HS-5 (cell line): ENCODE measurements around the gene C1orf56.

ENCODE experiments used
- DNase-seq: peaks from one replicate; pipeline ENCODE4 v3.0.0-alpha.2; 2012; ENCODE audit warnings: low read depth

C1orf56 gene

DNA sequence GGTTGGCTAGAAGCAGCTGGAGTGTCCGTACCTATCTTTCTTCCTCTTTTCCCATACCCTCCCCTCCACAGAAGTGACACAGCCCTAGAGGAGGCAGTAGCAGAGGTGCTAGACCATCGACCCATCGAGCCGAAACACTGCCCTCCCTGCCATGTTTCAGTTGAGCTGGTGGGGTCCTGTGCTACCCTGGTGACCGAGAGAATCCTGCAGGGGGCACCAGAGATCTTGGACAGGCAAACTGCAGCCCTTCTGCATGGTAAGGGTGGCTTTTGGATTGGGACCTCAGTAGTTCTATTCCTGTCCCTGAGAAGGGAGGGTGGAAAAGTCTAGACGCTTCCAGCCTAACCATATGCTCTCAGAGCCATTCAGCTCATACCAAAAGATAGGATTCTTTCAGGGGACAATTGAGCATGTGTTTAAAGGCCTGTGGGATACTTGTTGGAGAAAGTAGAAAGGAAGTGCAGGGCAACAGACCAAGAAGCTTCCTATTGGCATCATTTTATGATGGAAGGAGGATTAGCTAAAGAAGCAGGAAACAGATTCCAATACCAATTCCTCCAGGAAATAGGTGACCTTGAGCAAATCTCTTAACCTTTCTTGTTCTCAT lies 22.9 kb upstream of the C1orf56 start:
- DNase-seq = no peak

DNA sequence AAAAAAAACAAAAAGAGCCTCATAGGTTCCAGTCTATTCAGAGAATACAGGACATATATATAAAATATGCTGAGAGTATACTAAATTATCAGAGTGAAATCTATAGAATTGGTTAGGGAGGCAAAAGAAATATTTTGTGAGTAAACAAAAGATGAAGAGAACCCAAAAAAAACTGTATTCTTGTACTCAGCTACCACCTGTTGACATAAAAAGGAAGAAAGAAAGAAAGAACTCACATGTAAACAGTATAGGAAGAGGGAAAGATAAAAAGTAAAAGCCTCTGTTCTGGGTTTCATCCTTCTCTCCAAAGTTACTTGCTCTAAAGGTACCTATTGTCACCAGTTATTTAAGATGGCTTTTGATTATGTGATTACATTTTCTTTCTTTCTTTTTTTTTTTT lies 21.1 kb upstream of the C1orf56 start:
- DNase-seq = no peak

DNA sequence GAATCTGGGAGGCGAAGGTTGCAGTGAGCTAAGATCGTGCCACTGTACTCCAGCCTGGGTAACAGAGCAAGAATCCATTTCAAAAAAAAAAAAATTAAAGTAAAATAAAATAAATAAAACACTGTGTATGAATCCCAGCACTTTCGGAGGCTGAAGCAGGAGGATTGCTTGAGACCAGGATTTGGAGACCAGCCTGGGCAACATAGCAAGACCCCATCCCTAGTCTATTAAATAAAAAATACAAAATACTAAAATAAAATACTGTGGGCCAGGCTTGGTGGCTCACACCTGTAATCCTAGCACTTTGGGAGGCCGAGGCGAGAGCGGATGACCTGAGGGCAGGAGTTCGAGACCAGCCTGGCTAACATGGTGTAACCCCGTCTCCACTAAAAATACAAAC lies 15.4 kb upstream of the C1orf56 start:
- no peak for DNase-seq

DNA sequence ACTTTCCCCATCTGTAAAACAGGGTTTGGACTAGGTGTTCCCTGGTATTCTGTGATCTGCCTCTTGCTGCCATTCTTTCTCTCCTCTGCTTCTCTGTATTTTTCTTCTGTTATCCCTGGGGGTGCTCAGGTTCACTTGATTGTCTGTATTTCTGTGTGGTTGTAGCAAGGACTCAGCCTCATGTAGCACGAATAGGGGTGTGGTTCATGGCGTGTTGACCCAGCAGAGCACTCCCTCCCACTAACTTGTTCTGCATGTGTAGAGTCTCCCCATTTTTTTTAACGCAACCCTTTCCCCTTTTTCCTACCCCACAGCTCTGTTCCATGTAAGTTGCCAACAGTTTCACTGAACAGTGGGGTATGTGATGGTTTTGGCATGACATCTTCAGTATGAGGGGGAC lies 12.4 kb upstream of the C1orf56 start:
- no peak for DNase-seq

DNA sequence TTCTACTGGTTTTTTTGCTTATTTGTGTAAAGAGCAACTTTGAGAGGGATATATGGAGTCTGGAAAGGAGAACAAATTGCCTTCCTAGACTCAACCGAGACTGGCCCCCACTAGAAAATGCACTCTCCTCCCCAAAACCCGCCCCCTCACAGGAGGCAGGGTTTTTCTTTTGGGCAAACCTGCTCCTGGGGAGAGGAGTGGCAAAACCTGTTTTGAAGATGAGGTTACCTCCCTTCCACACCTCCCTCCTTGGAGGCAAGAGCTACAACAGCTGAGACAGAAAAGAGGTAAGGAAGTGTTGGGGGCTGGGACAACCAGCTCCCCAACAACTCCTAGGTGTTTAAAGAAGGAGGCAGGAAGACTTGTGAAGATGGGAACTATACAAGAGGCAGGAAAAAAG lies 11.2 kb upstream of the C1orf56 start, which contains the start of gene BNIPL:
BNIPL (plus strand) TSS at position 231 of the 400 bp plus-strand sequence; CDS start at position 371, 140 bp downstream.
- DNase-seq = no peak

DNA sequence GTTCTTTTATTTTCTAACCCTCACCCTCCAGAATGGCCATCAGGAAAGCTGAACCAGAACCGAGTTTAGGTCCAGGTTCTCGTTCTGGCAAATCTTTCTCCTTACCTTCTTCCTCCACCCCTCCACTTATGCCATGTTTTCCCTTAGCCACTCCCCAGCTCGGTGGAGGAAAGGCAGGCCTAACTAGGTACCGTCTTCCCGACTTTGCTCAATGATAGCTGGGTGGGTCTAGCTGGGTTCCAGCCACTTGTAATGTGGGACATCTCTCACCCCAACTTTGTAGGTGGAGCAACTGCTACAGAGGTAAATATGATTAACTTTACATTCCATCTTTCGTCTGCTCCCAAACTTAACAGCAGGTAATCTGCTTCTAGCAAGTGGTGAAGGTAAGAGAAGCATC lies 10.5 kb upstream of the C1orf56 start:
- no peak for DNase-seq

DNA sequence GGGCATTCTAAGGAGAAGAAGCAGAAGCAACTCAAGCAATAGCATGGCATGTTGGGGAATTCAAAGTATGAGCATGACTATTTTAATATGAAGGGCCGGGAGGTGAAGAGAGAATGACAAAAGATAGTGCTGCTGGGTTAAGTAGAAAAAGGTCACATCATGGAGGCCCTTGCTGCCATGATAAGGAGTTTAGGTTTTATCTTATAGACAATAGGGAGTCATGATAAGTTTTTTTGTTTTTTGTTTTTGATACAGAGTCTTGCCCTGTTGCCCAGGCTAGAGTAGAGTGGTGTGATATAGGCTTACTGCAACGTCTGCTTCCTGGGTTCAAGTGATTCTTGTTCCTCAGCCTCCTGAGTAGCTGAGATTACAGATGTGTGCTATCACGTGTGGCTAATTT lies 8.0 kb upstream of the C1orf56 start:
- no peak for DNase-seq

DNA sequence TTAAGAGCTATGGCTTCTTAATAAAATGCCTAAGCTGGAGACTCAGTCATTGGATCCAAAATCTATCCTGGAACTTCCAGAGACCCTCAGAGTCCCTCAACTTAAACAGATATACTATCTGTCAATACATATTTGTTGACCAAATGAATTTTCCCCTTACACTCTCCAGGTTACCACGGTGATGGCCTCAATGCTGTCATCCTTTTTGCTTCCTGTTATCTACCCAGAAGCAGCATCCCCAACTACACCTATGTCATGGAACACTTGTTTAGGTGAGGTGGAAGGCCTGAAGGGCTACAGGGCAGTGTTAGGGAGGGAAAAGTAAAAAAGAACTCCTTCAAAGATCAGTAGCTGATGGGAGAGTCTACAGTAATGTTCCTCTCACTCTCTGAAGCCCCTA lies 4.4 kb upstream of the C1orf56 start:
- no peak for DNase-seq

DNA sequence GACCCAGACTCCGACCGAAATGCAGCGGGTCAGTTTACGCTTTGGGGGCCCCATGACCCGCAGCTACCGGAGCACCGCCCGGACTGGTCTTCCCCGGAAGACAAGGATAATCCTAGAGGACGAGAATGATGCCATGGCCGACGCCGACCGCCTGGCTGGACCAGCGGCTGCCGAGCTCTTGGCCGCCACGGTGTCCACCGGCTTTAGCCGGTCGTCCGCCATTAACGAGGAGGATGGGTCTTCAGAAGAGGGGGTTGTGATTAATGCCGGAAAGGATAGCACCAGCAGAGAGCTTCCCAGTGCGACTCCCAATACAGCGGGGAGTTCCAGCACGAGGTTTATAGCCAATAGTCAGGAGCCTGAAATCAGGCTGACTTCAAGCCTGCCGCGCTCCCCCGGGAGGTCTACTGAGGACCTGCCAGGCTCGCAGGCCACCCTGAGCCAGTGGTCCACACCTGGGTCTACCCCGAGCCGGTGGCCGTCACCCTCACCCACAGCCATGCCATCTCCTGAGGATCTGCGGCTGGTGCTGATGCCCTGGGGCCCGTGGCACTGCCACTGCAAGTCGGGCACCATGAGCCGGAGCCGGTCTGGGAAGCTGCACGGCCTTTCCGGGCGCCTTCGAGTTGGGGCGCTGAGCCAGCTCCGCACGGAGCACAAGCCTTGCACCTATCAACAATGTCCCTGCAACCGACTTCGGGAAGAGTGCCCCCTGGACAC lies 534 bp downstream of the C1orf56 start:
- DNase-seq = no peak

DNA sequence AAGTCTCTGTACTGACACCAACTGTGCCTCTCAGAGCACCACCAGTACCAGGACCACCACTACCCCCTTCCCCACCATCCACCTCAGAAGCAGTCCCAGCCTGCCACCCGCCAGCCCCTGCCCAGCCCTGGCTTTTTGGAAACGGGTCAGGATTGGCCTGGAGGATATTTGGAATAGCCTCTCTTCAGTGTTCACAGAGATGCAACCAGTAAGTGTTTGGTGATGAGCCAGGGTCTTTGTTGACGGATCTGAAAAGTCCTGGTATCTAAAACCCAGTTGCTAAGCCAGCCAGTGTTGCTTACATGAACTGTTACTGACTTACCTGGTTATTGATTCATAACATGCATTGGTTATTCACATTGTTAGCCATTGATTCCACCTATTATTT lies 1.1 kb downstream of the C1orf56 start:
- no peak for DNase-seq

DNA sequence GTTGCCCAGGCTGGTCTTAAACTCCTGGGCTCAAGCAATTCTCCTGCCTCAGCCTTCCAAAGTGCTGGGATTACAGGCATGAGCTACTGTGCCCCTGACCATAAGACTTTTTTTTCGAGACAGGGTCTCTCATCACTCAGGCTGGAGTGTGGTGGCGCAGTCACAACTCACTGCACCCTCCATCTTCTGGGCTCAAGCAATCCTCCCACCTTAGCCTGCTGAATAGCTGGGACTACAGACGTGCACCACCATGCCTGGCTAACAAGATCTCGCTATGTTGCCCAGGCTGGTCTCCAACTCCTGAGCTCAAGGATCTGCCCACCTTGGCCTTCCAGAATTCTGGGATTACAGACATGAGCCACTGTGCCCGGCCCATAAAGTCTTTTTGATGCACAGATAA lies 1.9 kb downstream of the C1orf56 start:
- DNase-seq = no peak

DNA sequence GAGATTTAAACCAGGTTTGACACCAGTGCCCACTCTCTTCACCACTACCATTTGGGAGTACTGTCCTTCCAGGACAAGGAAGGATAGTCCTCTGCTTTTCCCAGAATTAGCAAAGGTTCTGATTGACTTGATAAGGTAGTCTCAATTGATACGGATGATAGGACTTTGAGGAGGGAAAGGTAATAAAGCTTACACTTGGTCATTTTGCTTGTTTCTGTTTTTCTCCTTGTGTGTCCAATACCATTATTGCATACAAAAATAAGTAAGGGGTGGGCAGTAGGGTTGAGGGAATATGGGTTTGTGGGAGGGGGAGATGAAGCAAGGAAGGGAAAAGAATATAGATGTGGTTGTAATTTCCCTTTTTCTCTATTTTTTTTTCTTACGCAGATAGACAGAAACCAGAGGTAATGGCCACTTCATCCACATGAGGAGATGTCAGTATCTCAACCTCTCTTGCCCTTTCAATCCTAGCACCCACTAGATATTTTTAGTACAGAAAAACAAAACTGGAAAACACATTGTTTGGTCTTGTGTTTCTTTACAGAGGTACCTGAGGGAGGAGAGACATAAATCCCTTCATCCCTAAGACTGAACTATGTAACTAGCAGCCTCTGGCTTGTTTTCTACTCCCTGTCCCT lies 2.6 kb downstream of the C1orf56 start:
- no peak for DNase-seq

DNA sequence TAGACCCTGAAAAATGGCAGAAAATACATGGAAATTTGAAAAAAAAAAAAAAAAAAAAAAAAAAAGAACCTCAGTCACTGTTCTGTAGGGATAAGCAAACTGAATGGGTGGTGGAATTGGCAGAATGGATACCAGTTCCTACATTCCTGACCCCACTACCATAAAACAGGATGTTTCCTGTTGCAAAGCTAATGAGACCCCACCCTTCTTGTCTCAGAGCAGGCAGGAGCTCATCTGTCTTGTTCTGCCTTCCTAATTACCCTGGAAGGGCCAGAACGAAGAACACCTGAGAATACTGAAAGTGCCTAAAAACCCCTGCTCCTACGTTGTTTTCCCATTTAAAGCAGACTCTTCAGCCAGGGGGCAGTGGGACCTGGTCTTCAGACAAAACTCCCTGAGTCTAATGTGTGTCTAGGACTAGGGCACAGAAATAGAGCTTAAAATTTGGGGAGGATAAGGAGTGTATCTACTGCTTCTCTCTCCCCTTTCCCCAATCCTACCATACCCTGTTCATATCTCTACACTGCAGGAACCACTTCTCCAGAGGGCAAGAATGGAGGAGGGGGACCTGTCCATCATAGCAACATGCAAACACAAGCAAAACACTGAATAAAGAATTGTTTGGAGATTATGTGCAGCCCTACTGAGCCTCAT lies 3.9 kb downstream of the C1orf56 start:
- DNase-seq = no peak

DNA sequence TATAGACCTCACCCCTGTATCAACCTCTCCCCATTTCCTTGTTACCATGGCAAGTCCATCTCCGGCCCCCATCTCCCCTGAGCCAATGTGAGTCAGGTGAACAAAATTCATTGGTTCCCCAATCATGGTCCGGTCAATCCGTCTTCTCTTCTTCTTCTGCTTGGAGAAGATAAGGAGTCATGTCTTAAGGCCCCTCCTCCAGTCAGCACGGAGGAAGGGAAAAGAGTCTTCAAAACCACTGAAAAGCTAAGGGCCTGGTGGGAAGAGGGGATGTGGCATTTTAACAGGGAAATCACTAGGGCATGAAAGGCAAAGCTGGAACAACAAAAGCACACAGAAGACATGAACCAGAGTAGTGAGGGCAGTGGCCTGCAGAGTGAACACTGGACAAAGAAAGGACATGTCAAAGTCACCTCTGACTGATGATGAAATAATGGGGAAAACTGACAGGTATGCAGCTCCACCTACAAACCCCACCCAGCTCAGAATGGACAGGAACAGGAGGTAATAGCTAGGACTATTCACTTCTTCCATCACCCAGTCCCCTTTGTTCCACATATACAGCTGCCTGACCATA lies 7.5 kb downstream of the C1orf56 start:
- no peak for DNase-seq

DNA sequence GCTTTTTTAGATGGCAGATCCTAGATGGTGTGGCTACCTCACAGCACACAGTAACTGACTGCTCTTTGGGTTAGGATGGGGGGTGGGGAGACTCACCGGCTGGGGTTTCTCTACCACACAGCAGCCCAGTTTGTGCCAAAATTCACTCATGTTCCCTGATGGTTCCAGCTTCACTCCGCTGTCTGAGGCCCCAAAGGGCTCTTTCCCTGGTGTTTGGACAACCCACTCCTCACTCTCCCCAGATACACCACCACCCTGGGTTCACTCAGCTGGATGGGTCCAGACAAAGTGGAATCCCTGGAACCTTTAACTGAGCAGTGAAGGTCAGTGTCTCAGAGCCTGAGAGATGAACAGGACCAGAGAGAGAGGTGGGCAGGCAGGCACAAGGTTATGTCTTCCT lies 8.0 kb downstream of the C1orf56 start:
- no peak for DNase-seq

DNA sequence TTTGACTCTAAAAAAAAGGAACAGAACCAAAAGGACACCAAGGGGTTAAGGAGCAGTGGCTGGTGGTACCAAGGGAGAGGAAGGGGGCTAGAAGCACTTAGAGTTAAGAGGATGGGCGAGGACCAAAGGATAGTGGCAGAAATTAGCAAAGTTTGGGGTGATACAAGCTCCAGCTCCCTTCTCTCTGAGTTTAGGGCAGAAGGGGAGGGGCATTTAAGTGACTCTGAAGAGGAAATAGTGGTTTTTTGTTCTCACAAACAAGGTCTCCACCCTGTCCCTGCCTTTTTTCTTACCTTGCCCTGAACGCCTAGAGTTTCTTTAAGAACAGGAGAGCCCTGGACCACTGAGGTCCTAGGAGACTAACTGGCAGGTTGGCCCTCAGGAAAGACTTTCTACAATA lies 8.6 kb downstream of the C1orf56 start:
- DNase-seq = no peak

DNA sequence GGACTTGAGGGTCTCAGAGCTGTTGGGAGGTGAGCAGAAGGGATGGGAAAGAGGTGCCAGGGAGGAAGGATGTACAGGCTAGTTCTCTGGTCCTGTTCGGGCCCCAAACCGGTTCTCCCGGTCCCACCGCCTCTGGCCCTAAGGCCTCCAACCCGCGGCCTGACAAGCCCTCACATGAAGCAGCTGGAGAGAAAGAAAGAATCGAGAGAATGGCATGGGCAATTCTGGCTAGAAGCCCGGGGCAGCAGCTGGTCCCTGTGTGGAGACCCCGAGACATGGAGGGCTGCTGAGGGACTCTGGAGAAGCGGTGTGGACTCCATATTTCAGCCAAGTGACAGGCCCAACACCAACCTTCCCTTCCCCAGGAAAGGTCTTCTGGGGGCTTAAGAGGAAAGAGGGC lies 11.1 kb downstream of the C1orf56 start:
- DNase-seq = no peak

DNA sequence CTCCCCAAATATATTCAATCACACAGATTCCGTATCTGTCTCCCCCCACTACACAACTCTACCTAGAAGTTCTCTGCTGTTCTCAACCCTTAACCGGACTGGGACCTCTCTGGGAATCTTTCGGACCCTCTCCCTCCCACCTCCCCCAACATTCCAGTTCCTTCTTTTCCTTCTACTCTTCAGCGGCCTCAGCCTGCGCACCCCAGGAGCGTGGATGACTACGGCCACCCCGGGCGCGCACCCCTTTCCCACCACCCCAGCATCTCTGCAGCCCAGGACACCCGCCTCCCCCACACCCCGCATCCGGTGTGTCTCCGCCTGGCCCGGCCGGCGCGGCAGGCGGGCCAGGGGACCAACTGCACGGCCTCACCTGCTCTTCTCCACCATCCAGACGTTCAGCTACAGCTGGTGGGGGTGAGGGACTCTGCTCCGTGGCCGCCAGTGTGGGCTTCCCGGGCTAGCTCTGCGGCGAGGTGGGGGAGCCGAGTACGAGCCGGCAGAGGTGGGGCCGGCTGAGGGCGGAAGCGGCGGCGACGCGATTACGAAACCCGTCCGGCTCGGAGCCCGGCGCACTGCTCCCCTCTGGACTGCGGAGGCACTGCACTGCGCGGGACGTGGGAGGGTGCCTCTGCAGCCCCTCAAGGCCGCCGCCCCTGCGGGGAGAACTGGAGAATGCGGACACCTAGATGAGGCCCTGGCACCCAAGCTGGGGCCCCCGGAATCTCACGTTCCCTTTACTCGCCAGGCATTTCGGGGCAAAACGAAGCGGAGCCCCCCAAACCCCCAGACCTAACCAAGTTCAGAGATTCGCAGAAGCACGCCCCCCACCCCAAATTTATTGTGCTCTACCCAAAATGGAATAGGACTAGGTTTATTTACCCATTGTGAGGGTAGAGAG lies 11.8 kb downstream of the C1orf56 start, which contains the start of gene CDC42SE1:
CDC42SE1 (minus strand) TSS at position 514 of the 898 bp plus-strand sequence. CDS start 3,892 bp downstream, outside the sequence.
- no peak for DNase-seq

DNA sequence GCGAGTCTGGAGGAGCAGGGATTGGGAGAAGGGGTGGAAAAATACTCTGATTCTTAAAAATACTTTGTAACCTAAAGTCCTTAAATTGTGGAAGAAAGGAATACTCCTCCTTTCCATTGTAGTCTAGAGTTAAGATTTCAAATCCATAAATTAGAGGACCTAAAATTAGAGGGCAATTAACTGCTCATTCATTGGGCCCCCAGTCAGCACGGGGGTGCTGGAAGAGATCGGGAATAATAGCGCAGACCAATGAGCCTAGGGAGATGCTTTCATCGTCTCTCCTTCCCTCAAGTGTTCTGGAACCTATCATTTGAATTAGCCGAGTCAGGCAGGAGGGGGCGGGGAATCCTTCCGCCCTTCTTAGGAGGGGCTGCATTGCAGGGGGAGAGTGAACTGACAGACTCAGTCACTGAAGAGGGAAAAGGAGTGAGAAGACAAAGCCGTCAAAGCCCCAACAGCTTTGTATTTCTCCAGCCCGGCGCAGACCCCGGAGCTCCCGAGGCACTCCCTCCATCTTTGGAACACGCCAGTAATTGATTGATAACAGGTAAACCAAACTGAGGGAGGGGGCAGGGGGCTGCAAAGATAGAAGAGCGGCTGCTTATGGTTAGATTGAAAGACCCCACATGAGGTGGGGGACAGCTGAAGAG lies 12.6 kb downstream of the C1orf56 start, which contains the start of gene MLLT11:
MLLT11 (plus strand) TSS at position 391 of the 650 bp plus-strand sequence. CDS start 6,828 bp downstream, outside the sequence.
- no peak for DNase-seq

DNA sequence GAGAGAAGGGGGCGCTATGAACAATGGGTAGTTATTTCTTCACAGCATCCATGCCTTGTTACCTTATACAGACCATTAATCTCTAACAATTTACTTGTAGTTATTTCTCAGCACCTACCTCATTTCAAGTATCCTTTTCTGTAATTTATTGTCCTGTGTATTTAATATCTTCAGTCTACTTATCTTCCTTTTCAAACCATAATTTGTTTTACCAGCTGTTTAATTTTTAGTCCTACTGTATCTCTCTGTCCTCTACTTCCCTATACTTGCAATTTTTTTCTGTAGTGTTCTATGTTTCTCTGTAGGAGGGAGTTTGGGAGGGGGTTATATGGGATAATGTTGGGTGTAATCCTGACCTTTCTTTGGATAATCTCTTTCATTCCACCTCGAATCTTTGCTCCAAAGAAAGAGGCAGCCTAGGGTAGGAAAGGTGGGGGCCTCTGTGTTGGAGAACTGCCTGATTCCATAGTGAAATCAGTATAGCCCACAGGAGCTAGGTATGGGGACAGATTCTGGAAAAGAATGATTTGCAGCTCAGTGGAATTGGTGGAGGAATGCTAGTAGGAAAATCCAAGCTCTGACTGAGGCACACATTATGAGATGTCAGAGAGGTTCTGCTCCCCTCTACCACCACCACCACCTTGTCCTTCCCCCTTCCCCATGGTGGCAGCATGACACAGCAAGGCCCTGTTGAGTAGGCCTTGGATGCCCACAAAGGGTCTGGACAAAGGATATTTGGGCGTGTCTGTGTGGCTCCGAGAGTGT lies 13.3 kb downstream of the C1orf56 start:
- DNase-seq = no peak
